Caki2 (cell line): ENCODE measurements around the gene SH3PXD2B. TPM values are rescaled to one million over a fixed set of nuclear protein-coding genes. Genes with fewer than 3 reads are reported as not detected.

Experiments
- DNase-seq: peaks from one replicate; pipeline ENCODE4 v3.0.0-alpha.2; 2015; ENCODE audit warnings: low read depth
- in situ Hi-C: cut with HindIII; loops from 2 replicates; pipeline ENCODE4 v1.10.0; 2016; ENCODE audit warnings: low sequenced_read_pairs, low pct_unique_long_range_greater_than_20kb, mixed read lengths
- total RNA-seq: library from RNA; depleted of rRNA; stranded (reverse); fragments of >200 nt; shearing (Covaris generic); gene quantifications from 2 replicates; pipeline ENCODE4 v1.2.3, GENCODE V29; 2014; ENCODE audit warnings: low replicate concordance; rRNA removed

The SH3PXD2B gene
- total RNA-seq, 1 experiment from 2014 or later, result 25.2 TPM

DNA sequence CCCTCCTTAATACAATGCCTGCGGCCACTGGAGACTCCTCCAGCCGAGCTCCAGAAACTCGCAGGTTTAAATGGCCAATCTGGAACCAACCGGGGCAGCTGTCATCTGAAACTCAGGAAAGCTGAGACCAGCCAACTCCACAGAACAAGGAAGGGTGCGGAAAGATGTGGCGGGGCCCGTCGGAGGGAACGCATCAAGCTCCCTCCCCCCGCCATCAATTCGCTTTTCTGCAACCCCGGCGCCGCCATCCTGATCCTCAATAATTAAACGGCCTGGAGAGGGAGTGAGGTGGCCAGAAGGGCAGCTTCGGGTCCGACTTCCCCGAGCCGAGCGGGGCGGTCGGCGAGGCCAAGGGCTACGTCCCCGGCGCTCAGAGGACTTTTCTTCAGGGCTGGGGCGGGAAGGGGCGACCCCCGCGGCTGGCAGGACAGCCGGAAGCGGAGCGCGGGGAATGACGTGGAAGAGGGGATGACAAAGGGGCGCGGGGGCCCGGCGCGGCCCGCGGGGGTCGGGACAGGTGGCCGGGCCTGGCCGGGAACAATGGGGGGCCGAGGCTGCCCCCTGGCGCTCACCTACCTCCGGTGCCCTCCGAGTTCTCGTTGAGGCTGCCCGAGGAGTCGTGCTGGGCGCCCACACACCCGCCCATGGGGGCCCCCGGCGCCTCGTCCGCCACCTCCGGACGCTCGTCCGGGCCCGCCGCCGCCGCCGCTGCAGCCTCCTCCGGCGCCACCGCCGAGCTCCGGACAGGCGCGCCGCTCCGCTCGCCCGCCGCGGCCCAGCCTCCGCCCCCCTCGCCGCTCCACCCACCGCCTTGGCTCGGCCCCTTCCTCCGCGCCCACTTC, 171.1 kb downstream of the SH3PXD2B start, which contains the start of gene UBTD2:
UBTD2 (minus strand) TSS at position 745 of the 842 bp plus-strand sequence; CDS start at position 646, 99 bp downstream.
- DNase-seq, result peak; percentile 70
- in situ Hi-C loops, result loop anchor here (25.0 kb wide), 1 partner anchor 346 kb away; no protein-coding TSS in a partner anchor

- in situ Hi-C loops, result loop anchor here (25.0 kb wide), 1 partner anchor 345 kb away; no protein-coding TSS in a partner anchor
- no peak for DNase-seq
Observed at GRCh38 chr5:172282272-172283019, 171.9 kb downstream of the SH3PXD2B start.

- in situ Hi-C loops, result loop anchor here (25.0 kb wide), 1 partner anchor 344 kb away; no protein-coding TSS in a partner anchor
- DNase-seq, result no peak
Observed at GRCh38 chr5:172281346-172281745, 173.0 kb downstream of the SH3PXD2B start.

DNA sequence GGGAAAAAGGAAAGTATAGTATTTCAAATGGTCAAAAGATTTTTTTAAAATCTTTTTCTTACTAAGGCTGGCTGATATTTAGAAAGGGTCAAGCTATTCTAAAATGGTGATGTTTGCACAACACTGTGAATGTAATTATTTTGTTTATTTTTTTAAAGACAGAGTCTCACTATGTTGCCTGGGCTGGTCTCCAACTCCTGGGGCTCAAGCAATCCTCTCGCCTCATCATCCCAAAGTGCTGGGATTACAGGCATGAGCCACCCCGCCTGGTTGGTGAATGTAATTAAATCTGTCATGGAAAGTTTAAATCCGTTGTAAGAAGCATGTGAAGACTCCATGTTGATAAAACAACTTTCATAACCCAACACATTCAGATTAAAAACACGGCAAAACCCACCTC, 173.4 kb downstream of the SH3PXD2B start:
- in situ Hi-C loops, result loop anchor here (25.0 kb wide), 1 partner anchor 344 kb away; no protein-coding TSS in a partner anchor
- no peak for DNase-seq

- no peak for DNase-seq
- in situ Hi-C loops, result loop anchor here (25.0 kb wide), 1 partner anchor 343 kb away; no protein-coding TSS in a partner anchor
Observed at GRCh38 chr5:172280317-172280716, 174.0 kb downstream of the SH3PXD2B start.

- in situ Hi-C loops, result loop anchor here (25.0 kb wide), 1 partner anchor 341 kb away; no protein-coding TSS in a partner anchor
- DNase-seq, result no peak
Observed at GRCh38 chr5:172278356-172278755, 176.0 kb downstream of the SH3PXD2B start.

DNA sequence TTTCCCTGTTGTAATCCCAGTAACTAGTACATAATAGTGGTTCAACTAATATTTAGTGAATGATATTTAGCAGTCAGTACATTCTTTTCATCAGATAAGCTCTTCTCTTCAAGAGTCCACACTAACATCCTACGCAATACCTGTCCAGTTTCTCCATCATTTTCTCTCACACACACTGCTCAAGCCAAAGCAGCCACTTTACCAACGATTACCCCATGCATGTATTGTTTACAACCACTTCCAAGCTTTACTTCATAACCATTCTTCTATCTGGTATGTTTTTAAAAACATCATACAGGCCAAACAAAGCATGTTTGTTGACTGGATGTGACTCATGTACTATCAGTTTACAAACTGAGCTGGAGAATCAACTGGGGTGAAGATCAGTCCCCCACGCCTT, 178.1 kb downstream of the SH3PXD2B start:
- DNase-seq, result no peak
- in situ Hi-C loops, result loop anchor here (25.0 kb wide), 1 partner anchor 339 kb away; no protein-coding TSS in a partner anchor

Other genes starting within 250 kb of the SH3PXD2B start
- gene UBTD2, start 170.8 kb downstream of the SH3PXD2B start, total RNA-seq, result 23.6 and 31.8 TPM in 2 replicates
- gene NEURL1B, start 186.7 kb upstream of the SH3PXD2B start, total RNA-seq, result 9.7 and 13.8 TPM in 2 replicates